NCI-H748 treated with DMSO at 0.1 percent for 48 hours (cell line): ENCODE data around the gene SPINK6.

ENCODE experiments used
- DNase-seq: peaks from one replicate; lab custom pipeline; 2025; lab: John Stamatoyannopoulos, UW

SPINK6 gene

GRCh38 chr5:148224117-148224742 lies 21.4 kb downstream of the SPINK6 start:
- DNase-seq = no peak

GRCh38 chr5:148228392-148228984 lies 25.6 kb downstream of the SPINK6 start:
- no peak for DNase-seq

- DNase-seq = no peak
These were observed 27.0 kb downstream of the SPINK6 start for GRCh38 chr5:148229840-148230239.

GRCh38 chr5:148230240-148230639 lies 27.4 kb downstream of the SPINK6 start:
- no peak for DNase-seq

- DNase-seq = no peak
These were observed 35.1 kb downstream of the SPINK6 start for GRCh38 chr5:148237785-148238417.

- no peak for DNase-seq
These were observed 35.6 kb downstream of the SPINK6 start, which contains the start of gene MARCOL for GRCh38 chr5:148238418-148238794. TSS of gene MARCOL (plus strand) at chr5:148238525. CDS start at chr5:148238598, 73 bp downstream.

- no peak for DNase-seq
These were observed 46.1 kb downstream of the SPINK6 start for GRCh38 chr5:148248894-148249293.

GRCh38 chr5:148255456-148255855 lies 52.6 kb downstream of the SPINK6 start:
- DNase-seq = no peak

GRCh38 chr5:148259288-148259687 lies 56.4 kb downstream of the SPINK6 start:
- no peak for DNase-seq

- no peak for DNase-seq
These were observed 58.4 kb downstream of the SPINK6 start for GRCh38 chr5:148261221-148261620.
